ENCODE results near the gene MGRN1. TPM values are rescaled to one million over a fixed set of nuclear protein-coding genes. Genes with fewer than 3 reads are reported as not detected.
A peak's percentile ranks its signal among the peaks of the same experiment; 100 is the strongest.

The MGRN1 gene
- total and polyA plus RNA-seq, 2 of the 13 experiments (the other 11 are each of a cell fraction or from before 2014, with no cell fraction given): 11.9 to 12.6 TPM

GRCh38 chr16:4692460-4693295 lies 68.1 kb downstream of the MGRN1 start (continued):
- TF ChIP-seq HNF1A (IDR thresholded peaks at IDR 0.05; ENCODE audit: low read depth) (no peak), HNF1A (CRISPR knock-in tag; IDR thresholded peaks at IDR 0.05; ENCODE audit: borderline replicate concordance) (0 out of 2 replicates have a peak, but pooled peaks have one; percentile 1)

GRCh38 chr16:4693296-4693955 lies 68.8 kb downstream of the MGRN1 start, which contains the start of gene NUDT16L1:
TSS of gene NUDT16L1 (plus strand) at chr16:4693562. CDS start at chr16:4693727, 165 bp downstream.
- in situ Hi-C loops (cut with HindIII; ENCODE audit: extremely low pct_ligation_motif_present, low pct_unique_long_range_greater_than_20kb): no loop called here
- Histone ChIP-seq H3K36me3 (replicated peaks in 1 of 2; ENCODE audit: control insufficient read depth in 1 of 2, insufficient read depth in 2 of 2, low read length in 2 of 2) (peaks cover 9 to 25% of the 10 kb centered on the region in 2 experiments), H2AFZ (ENCODE audit: low read length) (no peak within 1 kb of the TSS), H3K4me2 (ENCODE audit: low read depth, low read length) (peak within 1 kb of the TSS; percentile 98), H3K79me2 (ENCODE audit: insufficient read depth, low read length) (peaks cover 3% of the 10 kb centered on the region), H3K9me3 (ENCODE audit: low read length) (no peaks in the 10 kb centered on the region), H3K4me1 (ENCODE audit: insufficient read depth, low read length) (peaks cover 38% of the 10 kb centered on the region), H3K27ac (ENCODE audit: extremely low read length, insufficient read depth, low read length) (peak within 1 kb of the TSS; percentile 67), H3K27me3 (ENCODE audit: control insufficient read depth in 1 of 2, insufficient read depth in 2 of 2, low read length in 2 of 2) (no peaks in the 10 kb centered on the region), H4K20me1 (ENCODE audit: insufficient read depth, low read length) (no peaks in the 10 kb centered on the region), H3K9ac (ENCODE audit: insufficient read depth, low read depth, low read length) (peak within 1 kb of the TSS; percentile 91), H3K4me3 (replicated peaks in 1 of 3; ENCODE audit: insufficient read depth in 1 of 3, low read depth in 2 of 3, low read length in 3 of 3) (peak within 1 kb of the TSS; percentile 73 to 96 (median 80))
- CTCF ChIA-PET (ENCODE audit: low intra/inter-chr PET ratio, low total read pairs): no interaction called here
- FAIRE-seq (peak; percentile 90), DNase-seq (ENCODE audit: low spot score) (peak; percentile 89), ATAC-seq (peak; percentile 85)
- BruUV-seq (replicated peaks): no TSS peak
- no CpG with 5 or more reads among the region's 91 CpGs for WGBS (ENCODE audit: low lambda C conversion rate)
- intact Hi-C loops (cut with micrococcal nuclease; ENCODE audit: unreplicated experiment): no loop called here
- POLR2A ChIA-PET: interaction anchor here (0.7 to 2.1 kb wide), 5 partner anchors 9 to 264 kb away, joined by 3 to 8 read pairs (median 3); partner anchors contain the start of genes ANKS3, DNAAF8 and SEC14L5
- TF ChIP-seq ZNF766 (CRISPR knock-in tag; IDR thresholded peaks at IDR 0.05; ENCODE audit: borderline replicate concordance) (0 out of 2 replicates have a peak, but pooled peaks have one; percentile 21), TMF1 (CRISPR knock-in tag; IDR thresholded peaks at IDR 0.05; ENCODE audit: low read depth) (peak; percentile 47), CHD2 (IDR thresholded peaks at IDR 0.05; ENCODE audit: low read depth, low read length) (0 out of 2 replicates have a peak, but pooled peaks have one; percentile 22), KMT2A (CRISPR knock-in tag; IDR thresholded peaks at IDR 0.05) (no peak), ZHX1 (CRISPR knock-in tag; IDR thresholded peaks at IDR 0.05; ENCODE audit: low read depth) (no peak), HMGXB4 (CRISPR knock-in tag; IDR thresholded peaks at IDR 0.05; ENCODE audit: borderline replicate concordance in 1 of 2, low read depth in 1 of 2) (peak; percentile 6 to 12; a peak in 2 of 4 replicates), IRF9 (CRISPR knock-in tag; IDR thresholded peaks at IDR 0.05; ENCODE audit: borderline replicate concordance) (0 out of 2 replicates have a peak, but pooled peaks have one; percentile 19)

Data from HepG2 (cell line).